Fibroblast of lung (primary cell): ENCODE results near the gene OPA1. TPM values are rescaled to one million over a fixed set of nuclear protein-coding genes. Genes with fewer than 3 reads are reported as not detected.

Experiments used
- DNase-seq, 2 donors: peaks; one replicate each; pipeline versions ENCODE4 v3.0.0 to v3.0.0-alpha.2; 2010; ENCODE audit warnings: low read depth in 2 of 2
- H2AFZ ChIP-seq: 2 replicates; pipeline ENCODE4 v1.5.1; 2012; ENCODE audit warnings: low read length, control low read depth, inconsistent platforms
- H3K27ac ChIP-seq: 2 replicates; pipeline ENCODE4 v1.5.1; 2011; ENCODE audit warnings: low read length, control low read depth; ENCODE audit not compliant: insufficient read depth
- H3K27me3 ChIP-seq: 2 replicates; pipeline ENCODE4 v1.5.1; 2011; ENCODE audit warnings: mild to moderate bottlenecking, low read length; ENCODE audit not compliant: control insufficient read depth, insufficient read depth
- H3K36me3 ChIP-seq: 2 replicates; pipeline ENCODE4 v1.5.1; 2011; ENCODE audit warnings: low read length; ENCODE audit not compliant: control insufficient read depth, insufficient read depth
- H3K4me1 ChIP-seq: 2 replicates; pipeline ENCODE4 v1.5.1; 2011; ENCODE audit warnings: low read length; ENCODE audit not compliant: control insufficient read depth, insufficient read depth; ENCODE audit errors: extremely low read depth
- H3K4me2 ChIP-seq: 2 replicates; pipeline ENCODE4 v1.5.1; 2011; ENCODE audit warnings: low read length, control low read depth; ENCODE audit not compliant: insufficient read depth; ENCODE audit errors: extremely low read depth
- H3K4me3 ChIP-seq, 4 experiments: fragments of 200-600 bp in 1 of 4; sonication (generic) in 1 of 4; replicated peaks in 1 of 4; 2 replicates each; pipeline ENCODE4 v1.5.1; 2011 to 2016; ENCODE audit warnings: low read length in 4 of 4, low read depth in 3 of 4, mild to moderate bottlenecking in 3 of 4, control low read depth in 2 of 4, inconsistent platforms in 1 of 4, mixed read lengths in 1 of 4; ENCODE audit not compliant: insufficient read depth in 1 of 4; ENCODE audit errors: control extremely low read depth in 1 of 4
- H3K79me2 ChIP-seq: 2 replicates; pipeline ENCODE4 v1.5.1; 2012; ENCODE audit warnings: mild to moderate bottlenecking, low read length, inconsistent platforms; ENCODE audit not compliant: control insufficient read depth, insufficient read depth
- H3K9ac ChIP-seq: 2 replicates; pipeline ENCODE4 v1.5.1; 2011; ENCODE audit warnings: mild to moderate bottlenecking, low read length, control low read depth; ENCODE audit not compliant: insufficient read depth
- H3K9me3 ChIP-seq: 2 replicates; pipeline ENCODE4 v1.5.1; 2012; ENCODE audit warnings: low read depth, low read length; ENCODE audit not compliant: control insufficient read depth, insufficient read depth
- H4K20me1 ChIP-seq: 2 replicates; pipeline ENCODE4 v1.5.1; 2011; ENCODE audit warnings: low read length; ENCODE audit not compliant: control insufficient read depth, insufficient read depth; ENCODE audit errors: extremely low read depth
- CTCF ChIP-seq, 2 donors: IDR thresholded peaks in 1 of 2; conservative IDR thresholded peaks in 1 of 2; 1 replicate in 1 of 2; 2 replicates in 1 of 2; pipeline ENCODE4 v1.5.1; 2011 to 2012; ENCODE audit warnings: low read length in 2 of 2, control low read depth in 1 of 2, inconsistent platforms in 1 of 2, low read depth in 1 of 2, mild to moderate bottlenecking in 1 of 2
- EZH2 ChIP-seq: IDR thresholded peaks from 2 replicates; pipeline ENCODE4 v1.5.1; 2012; ENCODE audit warnings: low read length, control low read depth, mild to moderate bottlenecking; ENCODE audit errors: missing control alignments
- polyA plus RNA-seq, 2 donors: library from polyadenylated mRNA; depleted of rRNA in 1 of 2; stranded (reverse) in 1 of 2; unstranded in 1 of 2; fragments of >200 nt; gene quantifications; 2 replicates each; pipeline ENCODE4 v1.2.1, GENCODE V29; 2011 to 2012; ENCODE audit warnings: missing spikeins in 1 of 2
- total RNA-seq: library from RNA; depleted of rRNA; stranded (reverse); fragments of >200 nt; gene quantifications from 2 replicates; pipeline ENCODE4 v1.2.1, GENCODE V29; 2014

The OPA1 gene
- total and polyA plus RNA-seq, 2 donors (not counting 1 experiment from before 2014, with no cell fraction given) = 40.6 to 63.9 TPM

- peak overlapping the region; percentile 10 for H3K4me2 ChIP-seq
- H2AFZ ChIP-seq = no peak overlapping the region
- no peak for TF ChIP-seq EZH2
- TF ChIP-seq CTCF (conservative IDR thresholded peaks at IDR 0.05 in 1 of 2, IDR thresholded peaks at IDR 0.05 in 1 of 2; ENCODE audit: low read depth in 1 of 2, low read length in 2 of 2) = no peak
- no peak overlapping the region for H3K9ac ChIP-seq
- no peaks in the 10 kb centered on the region for H4K20me1 ChIP-seq
- no peaks in the 10 kb centered on the region for H3K27me3 ChIP-seq
- H3K27ac ChIP-seq = no peak overlapping the region
- no peak overlapping the region for H3K4me3 ChIP-seq
- H3K9me3 ChIP-seq = no peaks in the 10 kb centered on the region
- H3K79me2 ChIP-seq = no peaks in the 10 kb centered on the region
- DNase-seq = peak; percentile 44 to 67
- peaks cover 3% of the 10 kb centered on the region for H3K36me3 ChIP-seq
- H3K4me1 ChIP-seq = peaks cover 3% of the 10 kb centered on the region
These were observed 27.6 kb downstream of the OPA1 start for GRCh38 chr3:193620650-193621049.

- no peak overlapping the region for H3K4me3 ChIP-seq
- no peaks in the 10 kb centered on the region for H3K27me3 ChIP-seq
- no peaks in the 10 kb centered on the region for H3K9me3 ChIP-seq
- TF ChIP-seq EZH2 = no peak
- TF ChIP-seq CTCF (conservative IDR thresholded peaks at IDR 0.05 in 1 of 2, IDR thresholded peaks at IDR 0.05 in 1 of 2; ENCODE audit: low read depth in 1 of 2, low read length in 2 of 2) = no peak
- H3K9ac ChIP-seq = no peak overlapping the region
- peaks cover 3% of the 10 kb centered on the region for H3K36me3 ChIP-seq
- no peak overlapping the region for H2AFZ ChIP-seq
- H3K4me2 ChIP-seq = no peak overlapping the region
- no peak overlapping the region for H3K27ac ChIP-seq
- peaks cover 3% of the 10 kb centered on the region for H3K4me1 ChIP-seq
- no peaks in the 10 kb centered on the region for H3K79me2 ChIP-seq
- no peaks in the 10 kb centered on the region for H4K20me1 ChIP-seq
- no peak for DNase-seq
These were observed 28.1 kb downstream of the OPA1 start for GRCh38 chr3:193621127-193621526.

- Histone ChIP-seq H4K20me1 (no peaks in the 10 kb centered on the region), H2AFZ (no peak overlapping the region), H3K9me3 (no peaks in the 10 kb centered on the region), H3K36me3 (peaks cover 1% of the 10 kb centered on the region), H3K79me2 (no peaks in the 10 kb centered on the region), H3K4me3 (no peak overlapping the region), H3K27me3 (no peaks in the 10 kb centered on the region), H3K9ac (no peak overlapping the region), H3K27ac (no peak overlapping the region), H3K4me2 (no peak overlapping the region), H3K4me1 (no peaks in the 10 kb centered on the region)
- TF ChIP-seq EZH2 (no peak), CTCF (conservative IDR thresholded peaks at IDR 0.05 in 1 of 2, IDR thresholded peaks at IDR 0.05 in 1 of 2; ENCODE audit: low read depth in 1 of 2, low read length in 2 of 2) (no peak)
- DNase-seq = peak in 1 of 2 donors; percentile 84
These were observed 37.0 kb downstream of the OPA1 start for GRCh38 chr3:193630005-193630404.
